GM12878 (cell line): ENCODE measurements around the gene PDZRN4. TPM values are rescaled to one million over a fixed set of nuclear protein-coding genes. Genes with fewer than 3 reads are reported as not detected.

Source experiments
- ATAC-seq: fragments of 200-7000 bp; cut with Tn5 transposase; 3 replicates; pipeline ENCODE4 v1.9.1; 2020; ENCODE audit warnings: mild to moderate bottlenecking, moderate library complexity
- BruUV-seq: library from RNA; stranded (reverse); fragments of 400-500 nt; replicated peaks from 2 replicates; lab custom pipeline; 2021; lab: Mats Ljungman, UMichigan
- CTCF ChIA-PET: fragments of 300-600 bp; sonication (Branson Sonifier 250); formaldehyde crosslinking; extraction: SDS; loops from one replicate; lab custom pipeline; 2021; ENCODE audit warnings: inconsistent platforms; lab: Yijun Ruan, JAX
- POLR2A ChIA-PET: fragments of 350-600 bp; formaldehyde crosslinking; extraction: SDS; loops from one replicate; lab custom pipeline; 2021; ENCODE audit warnings: inconsistent platforms; lab: Charles Lee
- RAD21 ChIA-PET: fragments of 300-600 bp; sonication (Branson Sonifier 250); formaldehyde crosslinking; loops from one replicate; lab custom pipeline; 2023; ENCODE audit warnings: antibody characterized with exemption; ENCODE audit not compliant: unreplicated experiment; lab: Charles Lee
- SMC1A ChIA-PET: fragments of 300-600 bp; sonication (Branson Sonifier 250); formaldehyde crosslinking; loops from one replicate; lab custom pipeline; 2023; ENCODE audit not compliant: unreplicated experiment, uncharacterized antibody; lab: Charles Lee
- DNase-seq: peaks from one replicate; pipeline ENCODE4 v3.0.0-alpha.2; 2011; ENCODE audit warnings: low read depth, low spot score
- FAIRE-seq: peaks from 3 replicates; lab custom pipeline; 2011; peaks lifted over from hg19 to GRCh38; lab: Jason Lieb, UNC
- H2AFZ ChIP-seq: 2 replicates; pipeline ENCODE4 v1.6.0; 2011; ENCODE audit warnings: low read depth, low read length, control low read depth; ENCODE audit not compliant: control insufficient read depth
- H3K27ac ChIP-seq: 2 replicates; pipeline ENCODE4 v1.5.1; 2011; ENCODE audit warnings: control low read depth; ENCODE audit not compliant: control insufficient read depth, insufficient read depth
- H3K27me3 ChIP-seq, 2 experiments: replicated peaks in 1 of 2; 2 replicates each; pipeline versions ENCODE4 v1.6.0 to v1.6.1; 2011; ENCODE audit warnings: low read length in 1 of 2; ENCODE audit not compliant: control insufficient read depth in 2 of 2, insufficient read depth in 2 of 2
- H3K36me3 ChIP-seq, 2 experiments: 2 replicates each; pipeline ENCODE4 v1.5.1; 2011; ENCODE audit warnings: low read length in 1 of 2; ENCODE audit not compliant: control insufficient read depth in 2 of 2, insufficient read depth in 2 of 2
- H3K4me1 ChIP-seq: 2 replicates; pipeline ENCODE4 v1.6.1; 2011; ENCODE audit warnings: mild to moderate bottlenecking, low read length, moderate library complexity, mixed read lengths; ENCODE audit not compliant: control insufficient read depth, insufficient read depth
- H3K4me2 ChIP-seq: 2 replicates; pipeline ENCODE4 v1.6.0; 2011; ENCODE audit warnings: control low read depth; ENCODE audit not compliant: control insufficient read depth, insufficient read depth
- H3K4me3 ChIP-seq: fragments of 200-600 bp; sonication (generic); 2 replicates; pipeline ENCODE4 v1.5.1; 2016
- H3K79me2 ChIP-seq: 2 replicates; pipeline ENCODE4 v1.6.0; 2011; ENCODE audit warnings: low read length; ENCODE audit not compliant: control insufficient read depth, insufficient read depth
- H3K9ac ChIP-seq: 2 replicates; pipeline ENCODE4 v1.8.0; 2011; ENCODE audit warnings: low read length, control low read depth, mixed read lengths; ENCODE audit not compliant: control insufficient read depth, insufficient read depth
- H3K9me3 ChIP-seq: replicated peaks from 3 replicates; pipeline ENCODE4 v1.5.1; 2011; ENCODE audit warnings: mild to moderate bottlenecking, low read length; ENCODE audit not compliant: control insufficient read depth, insufficient read depth
- H4K20me1 ChIP-seq: 2 replicates; pipeline ENCODE4 v1.6.0; 2011; ENCODE audit not compliant: control insufficient read depth, insufficient read depth
- ATF7 ChIP-seq: fragments of 450-650 bp; IDR thresholded peaks from 2 replicates; pipeline ENCODE4 v1.6.1; 2016; ENCODE audit warnings: low read depth, mild to moderate bottlenecking
- BRCA1 ChIP-seq: IDR thresholded peaks from 2 replicates; pipeline ENCODE4 v1.6.1; 2011; ENCODE audit warnings: low read depth, low read length, improper control_type of control experiment
- EGR1 ChIP-seq, 2 experiments: IDR thresholded peaks; 1 replicate in 1 of 2; 2 replicates in 1 of 2; pipeline ENCODE4 v1.6.1; 2011 to 2012; ENCODE audit warnings: low read depth in 2 of 2, low read length in 2 of 2, borderline replicate concordance in 1 of 2, mild to moderate bottlenecking in 1 of 2, moderate library complexity in 1 of 2
- EP300 ChIP-seq, 2 experiments: fragments of 150-350 bp in 1 of 2; IDR thresholded peaks; 2 replicates each; pipeline ENCODE4 v1.6.1; 2011 to 2012; ENCODE audit warnings: low read depth in 2 of 2, low read length in 2 of 2, borderline replicate concordance in 1 of 2, improper control_type of control experiment in 1 of 2, inconsistent platforms in 1 of 2; ENCODE audit not compliant: control insufficient read depth in 1 of 2
- JUNB ChIP-seq: IDR thresholded peaks from 2 replicates; pipeline ENCODE4 v1.6.1; 2016; ENCODE audit warnings: antibody characterized with exemption, mild to moderate bottlenecking
- MYB ChIP-seq: fragments of 150-350 bp; IDR thresholded peaks from 2 replicates; pipeline ENCODE4 v1.6.1; 2014; ENCODE audit warnings: mild to moderate bottlenecking, low read depth, low read length, borderline replicate concordance
- POLR2A ChIP-seq: IDR thresholded peaks from 2 replicates; pipeline ENCODE4 v1.6.1; 2011; ENCODE audit warnings: low read depth, mild to moderate bottlenecking, low read length
- POLR2AphosphoS5 ChIP-seq: IDR thresholded peaks from 2 replicates; pipeline ENCODE4 v1.6.1; 2011; ENCODE audit warnings: mild to moderate bottlenecking, low read length, inconsistent platforms
- WGBS: methylation state at CpG from one replicate; pipeline ENCODE4 v1.1.6; 2016; ENCODE audit warnings: low lambda C conversion rate; ENCODE audit not compliant: insufficient replicate concordance, insufficient coverage; ENCODE audit errors: missing lambda C conversion rate; 5-methylcytosine and 5-hydroxymethylcytosine counted together
- in situ Hi-C: fragments of 300-500 bp; cut with MboI; formaldehyde crosslinking; loops from 9 replicates; pipeline ENCODE4 v1.14.3; 2018; ENCODE audit warnings: mixed read lengths
- intact Hi-C: fragments of 100-400 bp; cut with micrococcal nuclease; formaldehyde crosslinking; loops from one replicate; pipeline ENCODE4 v1.14.2; 2022; ENCODE audit not compliant: unreplicated experiment
- polyA plus RNA-seq, 11 experiments: library from polyadenylated mRNA; depleted of rRNA in 4 of 11; unstranded in 6 of 11; stranded (reverse) in 5 of 11; fragments of >200 nt; fragmentation: Nextera tagmentation in 4 of 11; fragmentation: Illumina TruSeq in 1 of 11; extraction: Ambion mirVana in 4 of 11; extraction: Trizol in 1 of 11; gene quantifications; 1 replicate in 1 of 11; 2 replicates in 10 of 11; pipeline versions ENCODE4 v1.2.1 to v1.2.3, GENCODE V29; 2011 to 2016; ENCODE audit warnings: inconsistent platforms in 2 of 11, missing spikeins in 2 of 11, low read depth in 1 of 11
- total RNA-seq, 4 experiments: library from RNA; depleted of rRNA in 3 of 4; stranded (reverse); fragments of >200 nt in 3 of 4; fragmentation: Illumina TruSeq in 1 of 4; extraction: Trizol in 1 of 4; gene quantifications; 2 replicates each; pipeline versions ENCODE4 v1.2.1 to v1.2.3, GENCODE V29; 2013 to 2021
- TF ChIP-seq, protein P1 (sequence below): IDR thresholded peaks from 2 replicates; pipeline ENCODE4 v1.6.1; 2012; ENCODE audit warnings: improper control_type of control experiment, low read depth, low read length; ENCODE audit not compliant: insufficient replicate concordance
- TF ChIP-seq, protein P2 (sequence below): fragments of 150-350 bp; IDR thresholded peaks from 2 replicates; pipeline ENCODE4 v1.6.1; 2014; ENCODE audit warnings: mild to moderate bottlenecking, low read depth, low read length
- TF ChIP-seq, protein P3 (sequence below): fragments of 450-650 bp; conservative IDR thresholded peaks from 2 replicates; pipeline ENCODE4 v1.6.1; 2017; ENCODE audit warnings: mild to moderate bottlenecking, moderate library complexity
- TF ChIP-seq, protein P4 (sequence below): IDR thresholded peaks from 2 replicates; pipeline ENCODE4 v1.6.1; 2012; ENCODE audit warnings: mild to moderate bottlenecking, low read depth, low read length

PDZRN4 gene
- total and polyA plus RNA-seq, 10 of the 15 experiments (the other 5 are each of a cell fraction or from before 2014, with no cell fraction given) = 0.03 TPM; not detected in 9

DNA sequence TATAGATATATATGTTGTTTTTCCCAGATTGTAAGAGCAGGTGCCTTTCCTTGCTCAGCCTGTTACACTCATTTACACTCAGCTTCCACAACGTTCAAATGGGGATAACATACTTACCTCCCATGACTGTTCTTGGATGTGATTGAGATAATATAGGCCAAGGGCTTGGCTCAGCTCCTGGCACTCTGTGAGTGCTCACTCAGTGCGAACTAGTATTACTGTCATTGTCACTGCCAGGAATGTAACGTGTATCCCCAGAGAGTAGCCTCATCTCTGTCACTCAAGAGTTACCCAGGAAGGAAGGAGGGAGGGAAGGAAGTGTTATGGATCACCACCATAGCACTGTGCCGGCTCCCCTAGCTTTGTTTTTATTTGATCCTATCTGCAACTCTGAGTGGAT lies 307.9 kb downstream of the PDZRN4 start:
- Histone ChIP-seq H3K4me2 (no peak overlapping the region), H3K4me3 (no peak overlapping the region), H3K27ac (no peak overlapping the region), H3K9me3 (no peaks in the 10 kb centered on the region), H3K79me2 (no peaks in the 10 kb centered on the region), H3K27me3 (no peaks in the 10 kb centered on the region), H2AFZ (no peak overlapping the region), H3K9ac (no peak overlapping the region), H4K20me1 (no peaks in the 10 kb centered on the region), H3K4me1 (no peaks in the 10 kb centered on the region), H3K36me3 (no peaks in the 10 kb centered on the region)
- WGBS = 9% methylated on average over 4 of the region's 4 CpGs
- intact Hi-C loops = no loop called here
- BruUV-seq = no TSS peak
- in situ Hi-C loops = no loop called here
- POLR2A ChIA-PET = no interaction called here
- no peak for DNase-seq
- RAD21 ChIA-PET = no interaction called here
- FAIRE-seq = no peak
- SMC1A ChIA-PET = no interaction called here
- CTCF ChIA-PET = interaction anchor here (0.9 to 1.3 kb wide), 2 partner anchors 14 to 283 kb away, joined by 3 read pairs; no protein-coding TSS in a partner anchor
- no peak for ATAC-seq
- TF ChIP-seq, protein P1, sequence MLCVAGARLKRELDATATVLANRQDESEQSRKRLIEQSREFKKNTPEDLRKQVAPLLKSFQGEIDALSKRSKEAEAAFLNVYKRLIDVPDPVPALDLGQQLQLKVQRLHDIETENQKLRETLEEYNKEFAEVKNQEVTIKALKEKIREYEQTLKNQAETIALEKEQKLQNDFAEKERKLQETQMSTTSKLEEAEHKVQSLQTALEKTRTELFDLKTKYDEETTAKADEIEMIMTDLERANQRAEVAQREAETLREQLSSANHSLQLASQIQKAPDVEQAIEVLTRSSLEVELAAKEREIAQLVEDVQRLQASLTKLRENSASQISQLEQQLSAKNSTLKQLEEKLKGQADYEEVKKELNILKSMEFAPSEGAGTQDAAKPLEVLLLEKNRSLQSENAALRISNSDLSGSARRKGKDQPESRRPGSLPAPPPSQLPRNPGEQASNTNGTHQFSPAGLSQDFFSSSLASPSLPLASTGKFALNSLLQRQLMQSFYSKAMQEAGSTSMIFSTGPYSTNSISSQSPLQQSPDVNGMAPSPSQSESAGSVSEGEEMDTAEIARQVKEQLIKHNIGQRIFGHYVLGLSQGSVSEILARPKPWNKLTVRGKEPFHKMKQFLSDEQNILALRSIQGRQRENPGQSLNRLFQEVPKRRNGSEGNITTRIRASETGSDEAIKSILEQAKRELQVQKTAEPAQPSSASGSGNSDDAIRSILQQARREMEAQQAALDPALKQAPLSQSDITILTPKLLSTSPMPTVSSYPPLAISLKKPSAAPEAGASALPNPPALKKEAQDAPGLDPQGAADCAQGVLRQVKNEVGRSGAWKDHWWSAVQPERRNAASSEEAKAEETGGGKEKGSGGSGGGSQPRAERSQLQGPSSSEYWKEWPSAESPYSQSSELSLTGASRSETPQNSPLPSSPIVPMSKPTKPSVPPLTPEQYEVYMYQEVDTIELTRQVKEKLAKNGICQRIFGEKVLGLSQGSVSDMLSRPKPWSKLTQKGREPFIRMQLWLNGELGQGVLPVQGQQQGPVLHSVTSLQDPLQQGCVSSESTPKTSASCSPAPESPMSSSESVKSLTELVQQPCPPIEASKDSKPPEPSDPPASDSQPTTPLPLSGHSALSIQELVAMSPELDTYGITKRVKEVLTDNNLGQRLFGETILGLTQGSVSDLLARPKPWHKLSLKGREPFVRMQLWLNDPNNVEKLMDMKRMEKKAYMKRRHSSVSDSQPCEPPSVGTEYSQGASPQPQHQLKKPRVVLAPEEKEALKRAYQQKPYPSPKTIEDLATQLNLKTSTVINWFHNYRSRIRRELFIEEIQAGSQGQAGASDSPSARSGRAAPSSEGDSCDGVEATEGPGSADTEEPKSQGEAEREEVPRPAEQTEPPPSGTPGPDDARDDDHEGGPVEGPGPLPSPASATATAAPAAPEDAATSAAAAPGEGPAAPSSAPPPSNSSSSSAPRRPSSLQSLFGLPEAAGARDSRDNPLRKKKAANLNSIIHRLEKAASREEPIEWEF = no peak
- TF ChIP-seq POLR2A (no peak), EP300 (IDR thresholded peaks at IDR 0.05; ENCODE audit: borderline replicate concordance in 1 of 2, control insufficient read depth in 1 of 2, low read depth in 2 of 2, low read length in 2 of 2) (no peak), ATF7 (no peak), MYB (no peak), EGR1 (IDR thresholded peaks at IDR 0.05; ENCODE audit: borderline replicate concordance in 1 of 2, low read depth in 2 of 2, low read length in 2 of 2) (no peak), JUNB (no peak), POLR2AphosphoS5 (no peak), BRCA1 (no peak)
- TF ChIP-seq, protein P2, sequence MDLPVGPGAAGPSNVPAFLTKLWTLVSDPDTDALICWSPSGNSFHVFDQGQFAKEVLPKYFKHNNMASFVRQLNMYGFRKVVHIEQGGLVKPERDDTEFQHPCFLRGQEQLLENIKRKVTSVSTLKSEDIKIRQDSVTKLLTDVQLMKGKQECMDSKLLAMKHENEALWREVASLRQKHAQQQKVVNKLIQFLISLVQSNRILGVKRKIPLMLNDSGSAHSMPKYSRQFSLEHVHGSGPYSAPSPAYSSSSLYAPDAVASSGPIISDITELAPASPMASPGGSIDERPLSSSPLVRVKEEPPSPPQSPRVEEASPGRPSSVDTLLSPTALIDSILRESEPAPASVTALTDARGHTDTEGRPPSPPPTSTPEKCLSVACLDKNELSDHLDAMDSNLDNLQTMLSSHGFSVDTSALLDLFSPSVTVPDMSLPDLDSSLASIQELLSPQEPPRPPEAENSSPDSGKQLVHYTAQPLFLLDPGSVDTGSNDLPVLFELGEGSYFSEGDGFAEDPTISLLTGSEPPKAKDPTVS = no peak
- TF ChIP-seq, protein P3, sequence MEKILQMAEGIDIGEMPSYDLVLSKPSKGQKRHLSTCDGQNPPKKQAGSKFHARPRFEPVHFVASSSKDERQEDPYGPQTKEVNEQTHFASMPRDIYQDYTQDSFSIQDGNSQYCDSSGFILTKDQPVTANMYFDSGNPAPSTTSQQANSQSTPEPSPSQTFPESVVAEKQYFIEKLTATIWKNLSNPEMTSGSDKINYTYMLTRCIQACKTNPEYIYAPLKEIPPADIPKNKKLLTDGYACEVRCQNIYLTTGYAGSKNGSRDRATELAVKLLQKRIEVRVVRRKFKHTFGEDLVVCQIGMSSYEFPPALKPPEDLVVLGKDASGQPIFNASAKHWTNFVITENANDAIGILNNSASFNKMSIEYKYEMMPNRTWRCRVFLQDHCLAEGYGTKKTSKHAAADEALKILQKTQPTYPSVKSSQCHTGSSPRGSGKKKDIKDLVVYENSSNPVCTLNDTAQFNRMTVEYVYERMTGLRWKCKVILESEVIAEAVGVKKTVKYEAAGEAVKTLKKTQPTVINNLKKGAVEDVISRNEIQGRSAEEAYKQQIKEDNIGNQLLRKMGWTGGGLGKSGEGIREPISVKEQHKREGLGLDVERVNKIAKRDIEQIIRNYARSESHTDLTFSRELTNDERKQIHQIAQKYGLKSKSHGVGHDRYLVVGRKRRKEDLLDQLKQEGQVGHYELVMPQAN = no peak
- TF ChIP-seq, protein P4, sequence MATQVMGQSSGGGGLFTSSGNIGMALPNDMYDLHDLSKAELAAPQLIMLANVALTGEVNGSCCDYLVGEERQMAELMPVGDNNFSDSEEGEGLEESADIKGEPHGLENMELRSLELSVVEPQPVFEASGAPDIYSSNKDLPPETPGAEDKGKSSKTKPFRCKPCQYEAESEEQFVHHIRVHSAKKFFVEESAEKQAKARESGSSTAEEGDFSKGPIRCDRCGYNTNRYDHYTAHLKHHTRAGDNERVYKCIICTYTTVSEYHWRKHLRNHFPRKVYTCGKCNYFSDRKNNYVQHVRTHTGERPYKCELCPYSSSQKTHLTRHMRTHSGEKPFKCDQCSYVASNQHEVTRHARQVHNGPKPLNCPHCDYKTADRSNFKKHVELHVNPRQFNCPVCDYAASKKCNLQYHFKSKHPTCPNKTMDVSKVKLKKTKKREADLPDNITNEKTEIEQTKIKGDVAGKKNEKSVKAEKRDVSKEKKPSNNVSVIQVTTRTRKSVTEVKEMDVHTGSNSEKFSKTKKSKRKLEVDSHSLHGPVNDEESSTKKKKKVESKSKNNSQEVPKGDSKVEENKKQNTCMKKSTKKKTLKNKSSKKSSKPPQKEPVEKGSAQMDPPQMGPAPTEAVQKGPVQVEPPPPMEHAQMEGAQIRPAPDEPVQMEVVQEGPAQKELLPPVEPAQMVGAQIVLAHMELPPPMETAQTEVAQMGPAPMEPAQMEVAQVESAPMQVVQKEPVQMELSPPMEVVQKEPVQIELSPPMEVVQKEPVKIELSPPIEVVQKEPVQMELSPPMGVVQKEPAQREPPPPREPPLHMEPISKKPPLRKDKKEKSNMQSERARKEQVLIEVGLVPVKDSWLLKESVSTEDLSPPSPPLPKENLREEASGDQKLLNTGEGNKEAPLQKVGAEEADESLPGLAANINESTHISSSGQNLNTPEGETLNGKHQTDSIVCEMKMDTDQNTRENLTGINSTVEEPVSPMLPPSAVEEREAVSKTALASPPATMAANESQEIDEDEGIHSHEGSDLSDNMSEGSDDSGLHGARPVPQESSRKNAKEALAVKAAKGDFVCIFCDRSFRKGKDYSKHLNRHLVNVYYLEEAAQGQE = no peak
